Right ventricle myocardium inferior (tissue), 1 donor: ENCODE measurements around the gene PIGS. TPM values are rescaled to one million over a fixed set of nuclear protein-coding genes. Genes with fewer than 3 reads are reported as not detected.
A peak's percentile ranks its signal among the peaks of the same experiment; 100 is the strongest.
"Not testable (repeated sequence)": the region's sequence is repeated elsewhere in the genome, so short reads cannot be mapped to it uniquely, and the experiment has no call there.

Experiments used
- ATAC-seq: fragments of 200-7000 bp; cut with Tn5 transposase; one replicate; pipeline ENCODE4 v1.9.1; 2020; ENCODE audit warnings: mild to moderate bottlenecking, moderate library complexity
- DNase-seq: peaks from one replicate; pipeline ENCODE4 v3.0.0; 2021; ENCODE audit errors: missing footprints
- intact Hi-C: fragments of 100-400 bp; cut with DNase I; formaldehyde crosslinking; loops from one replicate; pipeline ENCODE4 v1.11.0; 2022
- total RNA-seq: library from RNA; stranded (reverse); fragmentation: NEBNext Ultra II Directional; extraction: Animal tissue kit (Norgen Biotek cat#: 25700); gene quantifications from one replicate; pipeline ENCODE4 v1.2.1, GENCODE V29; 2021
- donor health status: DM: no; HTN: yes; CAD: no; lungs with severe emphysema.

The PIGS gene
- total RNA-seq, 1 donor from 2014 or later: 41.1 TPM

DNA sequence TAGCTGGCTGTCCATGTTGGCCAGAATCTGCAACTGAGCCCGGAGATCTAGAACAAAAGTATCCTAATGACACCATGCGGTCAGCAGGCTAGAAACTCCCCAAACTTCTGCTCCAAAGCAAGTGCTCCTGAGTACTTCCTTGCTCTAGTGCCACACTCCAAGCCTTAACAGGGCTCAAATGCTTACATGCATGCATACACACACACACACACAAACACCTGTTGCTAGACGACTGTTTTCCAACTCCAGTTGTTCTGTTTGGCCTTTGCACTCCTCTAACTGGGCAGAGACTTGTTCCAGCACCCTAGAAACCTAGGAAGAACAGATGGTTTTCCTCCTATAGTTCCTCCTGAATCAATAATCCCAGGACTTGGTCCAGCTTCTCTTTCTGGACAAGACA is 13.1 kb upstream of the PIGS start:
- ATAC-seq (no peak), DNase-seq (no peak)
- intact Hi-C loops: no loop called here

DNA sequence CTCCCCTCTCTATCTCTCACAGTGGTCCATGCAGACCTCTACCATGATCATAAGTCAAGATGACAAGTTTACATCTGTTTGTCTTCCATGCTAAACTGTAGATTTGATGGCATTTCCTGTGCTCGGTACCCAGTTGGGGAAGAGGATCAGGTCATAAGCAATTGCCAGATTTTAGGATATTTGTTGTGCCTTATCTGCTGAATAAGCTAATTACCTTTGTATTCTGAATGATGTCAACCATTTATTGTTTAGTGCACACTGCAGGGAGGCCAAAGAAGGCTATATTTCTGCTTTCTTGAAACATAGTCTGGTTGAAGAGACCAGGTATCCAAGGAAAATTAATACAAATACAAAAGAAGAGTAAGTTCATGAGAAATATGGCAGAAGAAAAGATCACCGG is 11.2 kb upstream of the PIGS start:
- intact Hi-C loops: no loop called here
- DNase-seq (no peak), ATAC-seq (no peak)

DNA sequence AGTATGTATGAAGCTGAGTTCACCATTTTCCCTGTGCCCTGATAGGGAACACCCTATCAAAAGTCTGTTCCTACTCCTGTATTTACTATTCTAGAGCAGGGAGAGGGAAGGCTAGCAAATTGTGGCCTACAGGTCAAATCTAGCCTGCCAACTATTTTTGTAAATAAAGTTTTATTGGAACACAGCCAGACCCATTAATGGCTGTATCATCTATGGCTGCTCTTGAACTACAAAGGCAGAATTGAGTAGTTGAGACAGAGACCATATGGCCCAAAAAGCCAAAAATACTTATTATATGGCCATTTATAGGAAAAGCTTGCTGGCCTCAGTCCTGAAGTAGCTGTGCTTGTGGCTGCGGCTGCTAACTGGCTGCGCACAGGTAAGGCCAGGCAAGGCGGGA is 9.6 kb upstream of the PIGS start:
- ATAC-seq: no peak
- intact Hi-C loops: no loop called here
- no peak for DNase-seq

DNA sequence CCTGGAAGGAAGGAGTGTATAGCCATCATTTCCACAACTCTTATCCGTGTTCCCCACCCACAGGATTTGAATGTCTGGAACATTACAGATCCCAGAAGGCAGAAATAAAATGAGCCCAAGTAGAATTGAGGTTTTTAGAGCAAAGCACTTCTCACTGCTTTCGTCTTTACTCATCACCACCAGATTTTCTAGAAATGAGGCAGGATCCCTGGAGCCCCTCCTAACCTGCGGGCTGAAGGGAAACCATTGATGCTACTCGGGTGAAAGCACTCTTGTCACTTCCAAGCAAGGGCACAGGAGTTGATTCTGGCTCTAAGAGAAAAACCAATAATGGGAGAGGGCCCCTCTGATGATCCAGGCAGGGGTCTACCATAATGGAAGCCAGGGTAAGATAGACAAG is 8.2 kb upstream of the PIGS start:
- no peak for ATAC-seq
- no peak for DNase-seq
- intact Hi-C loops: no loop called here

DNA sequence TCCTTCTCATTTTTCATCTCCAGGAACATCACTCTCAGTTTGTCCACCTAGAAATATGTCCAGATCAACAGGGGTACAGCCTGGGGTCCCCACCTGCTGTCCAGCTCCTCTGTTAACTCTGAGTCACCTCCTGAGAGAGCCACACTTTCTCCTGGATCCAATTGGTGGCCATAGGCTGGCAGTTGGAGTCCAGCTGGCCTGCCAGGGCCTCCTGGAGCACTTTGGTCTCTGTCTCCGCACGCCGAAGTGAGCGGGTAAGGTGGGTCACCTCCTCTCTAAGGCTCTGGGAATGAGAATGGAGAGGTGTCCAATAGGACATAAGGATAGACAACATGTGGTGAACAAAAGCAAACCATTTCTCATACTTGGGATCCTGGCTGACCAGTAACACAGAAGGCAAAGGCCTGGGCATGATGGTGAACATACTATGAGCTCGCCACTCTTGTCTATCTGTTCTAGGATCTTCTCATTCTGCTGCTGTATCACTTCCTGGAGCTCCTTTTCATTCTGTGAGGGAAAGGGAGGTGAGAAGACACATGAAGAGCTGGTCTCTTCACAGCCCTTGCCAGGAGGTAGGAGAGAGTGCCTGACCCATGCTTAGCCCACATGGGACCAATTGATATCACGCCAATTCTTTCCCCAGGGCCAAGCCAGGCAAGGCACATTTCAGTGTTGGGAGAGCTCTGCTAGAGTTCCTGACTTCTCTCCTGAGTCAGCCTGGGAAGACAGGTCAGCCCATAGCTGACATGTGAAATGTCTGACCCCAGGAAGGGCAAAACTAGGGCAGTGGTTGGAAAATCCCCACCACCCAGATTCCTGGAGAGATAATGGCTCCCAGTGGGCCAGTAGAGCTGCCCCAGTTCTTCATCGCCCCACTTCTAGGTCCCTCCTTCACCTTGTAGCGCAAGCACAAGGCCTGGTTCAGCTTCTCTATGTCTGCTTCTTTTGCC is 7.2 kb upstream of the PIGS start:
- intact Hi-C loops: no loop called here
- no peak for ATAC-seq

DNA sequence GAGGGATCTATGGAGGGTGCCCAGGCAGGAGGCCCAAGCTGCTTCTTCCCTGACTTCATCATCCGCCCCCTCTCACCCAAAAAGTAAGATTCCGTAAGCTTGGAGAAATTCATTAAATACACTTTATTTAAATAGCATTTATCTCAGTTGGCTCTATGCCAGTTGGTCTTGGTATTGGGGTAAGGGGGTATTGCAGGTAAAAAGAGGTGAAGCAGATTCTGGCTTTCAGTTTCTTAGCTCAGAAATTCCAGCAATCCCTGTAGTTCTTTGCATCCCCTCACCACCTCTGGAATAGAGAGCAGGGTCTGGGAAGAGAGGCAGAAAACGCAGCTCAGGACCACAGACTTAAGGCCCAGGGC is 6.1 kb upstream of the PIGS start:
- DNase-seq (no peak), ATAC-seq (no peak)
- intact Hi-C loops: no loop called here

More for the DNA sequence above, 7.2 kb upstream of the PIGS start:
- no peak for DNase-seq

DNA sequence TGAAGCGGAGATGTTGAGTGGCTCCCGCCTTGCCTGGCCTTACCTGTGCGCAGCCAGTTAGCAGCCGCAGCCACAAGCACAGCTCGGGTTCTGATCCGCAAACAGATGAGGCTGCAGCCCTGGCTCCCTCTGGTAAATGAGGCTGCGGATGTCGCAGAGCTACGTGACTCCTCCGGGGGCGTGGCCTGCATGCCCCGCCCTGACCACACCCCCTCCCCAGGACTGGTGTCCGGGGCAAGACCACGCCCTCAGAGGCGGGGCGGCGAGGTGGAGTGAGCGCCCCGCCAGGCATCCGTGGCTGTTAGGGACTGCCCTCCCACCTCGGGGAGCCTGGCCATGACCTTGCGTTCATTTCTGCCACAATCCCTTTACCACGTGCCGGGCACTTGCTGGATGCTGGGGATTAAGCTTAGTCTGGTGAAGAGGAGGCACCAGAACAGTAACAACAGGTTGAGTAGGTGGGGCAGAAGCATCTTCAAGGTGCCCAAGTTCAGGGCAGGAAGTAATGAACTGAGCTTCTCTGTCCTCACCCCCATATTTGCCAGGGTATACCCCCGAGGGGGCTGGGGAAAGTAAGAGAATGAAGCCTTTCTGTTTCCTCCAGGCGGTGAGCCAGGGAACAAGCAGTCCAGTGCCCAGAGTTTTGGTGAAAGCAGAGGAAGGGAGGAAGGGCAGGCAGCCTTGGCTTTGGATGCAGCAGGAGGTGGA is 5.6 kb upstream of the PIGS start, which contains the start of gene ALDOC:
Gene ALDOC (minus strand): TSS at position 138 of the 708 bp plus-strand sequence. CDS start 1,363 bp downstream, outside the sequence.
- DNase-seq (peak; percentile 99), ATAC-seq (peak; percentile 91)
- intact Hi-C loops: no loop called here

DNA sequence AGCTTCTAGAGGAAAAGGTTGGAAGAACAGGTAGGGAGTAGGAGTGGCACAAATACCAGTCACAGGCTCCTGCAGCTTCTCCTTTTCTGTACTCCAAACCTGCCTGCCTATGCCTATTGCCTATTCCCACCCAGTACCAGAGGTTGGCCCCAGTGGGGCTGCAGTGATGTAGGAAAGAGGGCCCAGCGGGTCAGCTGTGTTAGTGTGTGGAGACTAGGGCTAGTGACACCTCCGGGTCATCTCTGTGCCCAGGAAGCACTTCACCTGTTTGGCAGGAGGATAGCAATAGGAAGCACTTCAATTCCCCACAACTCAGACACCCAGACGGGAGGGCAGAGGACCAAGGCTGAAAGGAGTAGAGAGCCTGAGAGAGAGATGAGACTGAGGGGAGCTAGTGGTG is 4.7 kb upstream of the PIGS start:
- ATAC-seq, DNase-seq, intact Hi-C loops: not testable (repeated sequence)

DNA sequence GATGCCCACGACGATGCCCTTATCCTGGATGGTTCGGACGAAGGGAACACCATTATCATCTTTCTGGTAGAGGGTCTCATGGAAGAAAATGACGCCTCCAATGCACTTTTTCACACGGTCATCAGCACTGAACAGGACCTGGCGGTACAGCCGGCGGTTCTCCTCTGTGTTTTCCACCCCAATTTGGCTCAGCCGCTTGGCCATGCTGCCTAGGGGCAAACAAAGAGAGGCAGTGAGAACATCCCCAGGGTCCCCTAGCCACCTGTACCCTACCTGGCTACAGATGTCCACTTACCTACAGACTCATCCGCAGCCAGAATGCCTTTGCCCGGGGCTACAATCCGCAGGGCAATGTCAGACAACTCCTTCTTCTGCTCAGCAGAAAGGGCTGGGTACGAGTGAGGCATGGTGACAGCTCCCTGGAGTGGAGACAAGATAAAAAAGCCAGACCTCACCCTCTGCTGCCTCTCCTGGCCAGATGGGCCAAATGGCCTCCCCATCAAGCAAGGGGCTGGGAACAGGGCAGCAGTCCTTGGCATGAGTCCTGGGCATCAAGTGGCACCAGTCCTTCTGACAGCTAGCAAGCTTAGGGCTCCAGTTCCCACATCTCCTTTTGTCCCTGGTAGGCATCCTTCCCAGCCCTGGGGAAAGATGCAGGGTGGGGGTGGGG is 3.9 kb upstream of the PIGS start:
- DNase-seq: peak; percentile 74
- intact Hi-C loops: no loop called here
- ATAC-seq: peak; percentile 66

DNA sequence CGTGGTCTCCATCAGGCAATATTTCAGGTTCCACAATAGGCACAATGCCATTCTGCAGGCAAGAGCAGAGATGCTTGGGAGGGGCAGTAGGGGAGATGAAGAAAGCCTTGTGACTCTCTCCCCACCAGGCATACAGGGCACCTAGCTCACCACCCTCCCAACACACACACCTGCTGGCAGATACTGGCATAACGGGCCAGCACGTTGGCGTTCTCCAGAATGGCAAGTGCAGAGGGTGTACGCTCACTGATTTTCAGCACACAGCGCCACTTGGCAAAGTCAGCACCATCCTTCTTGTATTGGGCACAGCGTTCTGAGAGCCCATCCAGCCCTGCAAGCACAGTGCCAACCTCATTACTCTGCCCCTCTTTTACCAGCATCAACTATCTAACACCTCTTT is 3.2 kb upstream of the PIGS start:
- ATAC-seq (no peak), DNase-seq (no peak)
- intact Hi-C loops: no loop called here

DNA sequence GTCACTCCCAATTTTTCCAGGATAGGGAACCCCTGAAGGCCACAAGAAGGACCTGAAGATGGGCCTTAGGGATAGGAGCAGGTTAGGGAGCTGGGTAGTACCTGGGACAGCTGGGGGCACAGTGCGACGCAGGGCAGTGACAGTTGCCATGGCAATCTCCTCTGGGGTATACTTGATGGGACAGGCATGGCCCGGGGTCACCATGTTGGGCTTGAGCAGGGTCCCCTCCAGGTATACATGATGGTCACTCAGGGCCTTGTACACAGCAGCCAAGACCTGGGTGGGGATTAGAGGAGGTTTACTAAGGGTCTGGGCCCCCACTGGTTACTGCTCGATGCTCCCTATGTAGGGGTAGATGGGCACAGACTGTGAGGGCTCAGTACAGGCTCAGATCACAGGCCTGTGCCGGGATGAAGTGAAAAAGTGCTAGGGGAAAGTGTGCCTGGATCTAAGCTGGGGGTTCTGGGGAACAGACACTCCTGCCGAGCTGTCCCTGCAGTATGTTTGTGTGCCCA is 2.7 kb upstream of the PIGS start:
- intact Hi-C loops: no loop called here
- DNase-seq: no peak
- ATAC-seq: no peak

DNA sequence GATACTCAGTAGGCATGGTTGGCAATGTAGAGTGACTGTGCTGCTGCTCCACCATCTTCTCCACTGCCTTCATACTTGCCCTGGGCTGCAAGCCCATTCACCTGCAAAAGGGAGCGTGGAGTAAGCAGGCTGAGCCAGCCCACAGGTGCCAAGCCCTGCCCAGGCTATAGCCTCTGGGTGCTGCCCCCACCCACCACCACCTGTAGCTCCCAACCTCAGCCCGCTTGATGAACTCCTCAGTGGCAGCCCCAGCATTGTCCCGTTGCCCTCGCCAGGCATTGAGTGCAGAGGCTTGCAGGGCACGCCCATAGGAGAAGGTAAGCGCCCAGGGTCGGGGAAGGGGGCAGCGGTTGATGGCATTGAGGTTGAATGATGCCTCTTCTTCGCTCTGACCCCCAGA is 2.2 kb upstream of the PIGS start:
- ATAC-seq (no peak), DNase-seq (no peak)
- intact Hi-C loops: no loop called here

DNA sequence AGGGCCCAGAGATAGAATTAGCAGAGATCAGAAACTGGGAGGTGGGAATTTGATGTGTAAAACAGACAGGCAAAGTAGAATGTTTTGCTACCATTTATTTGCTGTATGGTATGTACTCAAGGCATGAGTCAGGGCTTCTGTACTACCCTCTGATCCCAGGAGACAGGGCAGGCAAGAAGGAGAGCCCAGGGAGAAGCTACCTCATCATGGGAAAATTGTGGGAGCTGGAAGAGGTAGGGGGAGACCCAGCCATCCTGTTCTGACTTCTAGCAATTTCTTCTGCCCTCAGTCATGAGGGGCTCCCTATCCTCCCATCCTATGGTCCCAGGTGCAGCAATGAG is 1.7 kb upstream of the PIGS start:
- no peak for DNase-seq
- no peak for ATAC-seq
- intact Hi-C loops: no loop called here

DNA sequence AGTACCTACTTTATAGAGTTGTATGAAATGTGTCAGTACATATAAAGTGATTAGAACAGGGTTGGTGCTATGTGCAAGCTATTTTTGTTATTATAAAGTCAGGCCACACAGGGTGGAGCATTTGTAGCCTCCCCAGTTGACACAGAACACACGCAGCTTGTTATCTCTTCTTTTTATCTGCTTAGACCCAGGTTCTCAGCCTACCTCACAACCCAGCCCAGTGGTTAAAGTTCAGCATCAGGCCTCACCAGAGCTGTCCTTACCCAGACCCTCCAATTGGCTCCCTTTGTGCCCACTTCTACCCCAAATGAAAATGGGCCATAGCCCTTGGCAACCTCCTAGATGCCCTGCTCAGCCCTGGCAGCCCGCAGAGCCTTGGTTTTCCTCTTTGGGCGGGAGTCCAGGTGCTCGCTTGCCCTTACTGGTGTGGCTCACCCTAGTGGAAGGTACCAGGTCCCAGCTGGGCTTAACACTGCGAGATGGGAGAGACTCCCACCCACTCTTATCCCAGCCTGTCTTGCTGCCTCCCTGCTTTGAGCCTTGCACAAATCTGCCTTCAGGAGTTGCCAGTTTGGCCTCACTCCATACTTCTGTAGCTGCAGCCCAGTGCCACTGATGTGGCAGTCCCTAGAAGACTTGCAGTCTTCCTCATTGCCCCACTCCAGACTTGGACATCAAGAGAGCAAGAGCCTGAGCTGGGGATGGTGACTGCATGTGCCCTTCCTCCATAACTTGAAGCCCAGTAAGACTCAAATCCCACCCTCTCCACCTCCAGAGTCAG is 1.1 kb upstream of the PIGS start:
- intact Hi-C loops: no loop called here
- no peak for ATAC-seq
- DNase-seq: no peak

DNA sequence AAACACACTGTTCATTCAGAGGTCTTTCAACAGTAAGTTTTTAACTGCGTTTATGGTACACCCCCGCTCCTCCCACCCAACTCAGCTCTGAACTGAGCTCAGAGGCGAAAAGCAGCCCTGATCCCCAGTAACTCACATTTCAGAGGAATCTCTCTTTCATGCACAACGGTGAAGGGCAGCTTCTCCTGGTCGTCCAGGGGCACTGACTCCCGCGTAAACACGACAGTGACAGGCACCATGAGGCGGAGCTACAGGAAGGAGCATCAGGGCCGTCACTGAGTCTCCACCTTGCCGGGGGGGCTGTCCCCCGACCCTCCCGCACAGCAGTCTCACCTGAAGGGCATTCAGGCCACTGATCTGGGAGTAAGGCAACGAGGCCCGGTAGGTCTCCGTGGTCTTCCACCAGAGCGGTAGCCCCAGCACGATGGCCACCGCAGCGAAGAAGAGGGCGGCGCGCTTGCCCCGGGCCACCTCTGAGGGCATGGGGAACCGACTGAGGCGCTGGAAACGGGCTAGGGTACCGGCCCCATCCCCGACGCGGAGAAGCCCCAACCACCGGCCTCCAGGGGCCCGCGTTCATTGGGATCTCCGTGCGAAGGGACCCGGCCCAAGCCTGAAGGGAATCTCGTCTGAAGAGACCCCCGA is 486 bp downstream of the PIGS start:
- no peak for DNase-seq
- intact Hi-C loops: loop anchor here (2.0 kb wide), 1 partner anchor 18 kb away; the partner anchor contains the start of gene UNC119

DNA sequence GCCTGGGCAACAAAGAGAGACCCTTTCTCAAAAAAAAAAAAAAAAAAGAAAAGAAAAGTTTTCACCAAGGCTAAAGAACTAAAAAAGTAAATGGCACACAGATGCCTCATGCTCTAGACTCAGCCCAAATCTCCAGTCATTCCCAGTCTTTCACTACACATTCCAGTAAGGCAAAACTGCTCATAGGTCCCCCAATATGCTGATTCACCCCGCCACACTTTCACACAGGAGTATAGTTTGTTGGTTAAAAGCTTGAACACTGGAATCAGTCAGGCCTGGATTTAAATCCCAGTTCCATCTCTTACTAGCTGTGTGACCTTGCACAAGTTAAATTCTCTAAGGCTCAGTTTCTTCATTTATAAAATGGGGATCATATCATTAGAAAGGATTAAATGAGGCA is 1.9 kb downstream of the PIGS start:
- ATAC-seq (no peak), DNase-seq (no peak)
- intact Hi-C loops: no loop called here

More for the DNA sequence above, 486 bp downstream of the PIGS start:
- ATAC-seq: no peak

DNA sequence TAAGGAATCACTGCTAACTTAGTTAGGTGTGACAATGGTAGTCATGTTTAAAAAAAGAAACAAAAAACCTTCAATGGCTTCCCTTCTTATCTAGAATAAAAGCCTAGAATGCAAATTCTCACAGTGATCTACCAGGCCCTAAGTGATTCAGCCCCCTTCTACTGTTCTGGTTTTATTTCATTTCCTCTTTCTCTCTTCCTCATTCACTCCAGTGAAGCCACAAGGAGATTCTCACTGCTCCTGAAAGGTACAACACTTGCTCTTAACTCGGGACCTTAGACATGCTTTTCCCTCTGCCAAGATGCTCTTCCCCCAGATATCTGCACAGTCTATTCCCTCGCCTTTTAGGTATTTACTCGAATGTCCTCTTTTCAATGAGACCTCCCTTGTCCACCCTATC is 3.7 kb downstream of the PIGS start:
- DNase-seq (no peak), ATAC-seq (no peak)
- intact Hi-C loops: no loop called here

DNA sequence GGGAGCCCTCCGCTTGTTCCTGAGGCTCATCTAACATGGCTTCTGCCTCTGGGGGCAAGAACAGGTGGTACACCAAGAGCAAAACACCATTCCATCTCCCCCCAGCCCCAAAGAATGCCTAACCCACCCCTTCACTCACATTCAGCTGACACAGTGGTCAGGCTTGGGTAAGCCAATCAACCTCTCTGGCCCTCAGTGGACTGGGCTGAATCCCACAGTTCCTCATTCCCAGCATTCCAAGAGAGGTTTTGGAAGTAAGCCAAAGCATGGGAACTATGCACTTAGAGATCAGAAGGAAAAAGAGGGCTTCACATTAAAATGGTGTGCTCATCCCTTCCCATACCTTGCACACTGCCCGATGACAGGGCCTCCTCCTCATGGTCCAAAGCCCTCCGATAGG is 7.8 kb downstream of the PIGS start:
- intact Hi-C loops: no loop called here
- DNase-seq (no peak), ATAC-seq (no peak)
